Measurements from ENCODE around the gene POLR3C. TPM values are rescaled to one million over a fixed set of nuclear protein-coding genes. Genes with fewer than 3 reads are reported as not detected.

Gene POLR3C
- total RNA-seq, 4 donors from 2014 or later = 15.0 to 31.7 (median 21.0) TPM

DNA sequence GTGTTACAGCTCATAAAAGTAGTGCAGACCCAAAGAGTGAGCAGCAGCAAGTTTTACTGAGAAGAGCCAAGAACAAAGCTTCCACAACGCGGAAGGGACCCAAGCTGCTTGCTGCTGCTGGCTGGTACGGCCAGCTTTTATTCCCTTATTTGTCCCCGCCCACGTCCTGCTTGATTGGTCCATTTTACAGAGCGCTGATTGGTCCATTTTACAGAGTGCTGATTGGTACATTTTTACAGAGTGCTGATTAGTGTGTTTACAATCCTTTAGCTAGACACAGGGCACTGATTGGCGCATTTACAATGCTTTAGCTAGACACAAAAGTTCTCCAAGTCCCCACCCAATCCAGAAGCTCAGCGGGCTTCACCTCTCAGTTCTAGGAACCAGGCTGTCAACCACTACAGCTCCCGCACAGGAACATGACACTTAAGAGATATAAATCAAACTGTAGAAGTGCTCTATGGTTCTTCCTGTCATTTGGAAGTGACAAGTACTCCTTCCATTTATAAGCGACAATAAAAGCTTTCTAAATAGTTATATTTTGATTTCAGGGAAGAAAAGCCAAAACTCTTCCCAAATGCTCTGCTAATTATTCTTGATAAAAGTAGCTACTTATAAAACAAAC is 28.6 kb upstream of the POLR3C start:
- no peak for TF ChIP-seq POLR2A (IDR thresholded peaks at IDR 0.05)
- TF ChIP-seq, protein P1, sequence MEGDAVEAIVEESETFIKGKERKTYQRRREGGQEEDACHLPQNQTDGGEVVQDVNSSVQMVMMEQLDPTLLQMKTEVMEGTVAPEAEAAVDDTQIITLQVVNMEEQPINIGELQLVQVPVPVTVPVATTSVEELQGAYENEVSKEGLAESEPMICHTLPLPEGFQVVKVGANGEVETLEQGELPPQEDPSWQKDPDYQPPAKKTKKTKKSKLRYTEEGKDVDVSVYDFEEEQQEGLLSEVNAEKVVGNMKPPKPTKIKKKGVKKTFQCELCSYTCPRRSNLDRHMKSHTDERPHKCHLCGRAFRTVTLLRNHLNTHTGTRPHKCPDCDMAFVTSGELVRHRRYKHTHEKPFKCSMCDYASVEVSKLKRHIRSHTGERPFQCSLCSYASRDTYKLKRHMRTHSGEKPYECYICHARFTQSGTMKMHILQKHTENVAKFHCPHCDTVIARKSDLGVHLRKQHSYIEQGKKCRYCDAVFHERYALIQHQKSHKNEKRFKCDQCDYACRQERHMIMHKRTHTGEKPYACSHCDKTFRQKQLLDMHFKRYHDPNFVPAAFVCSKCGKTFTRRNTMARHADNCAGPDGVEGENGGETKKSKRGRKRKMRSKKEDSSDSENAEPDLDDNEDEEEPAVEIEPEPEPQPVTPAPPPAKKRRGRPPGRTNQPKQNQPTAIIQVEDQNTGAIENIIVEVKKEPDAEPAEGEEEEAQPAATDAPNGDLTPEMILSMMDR (IDR thresholded peaks at IDR 0.05) = no peak
- Histone ChIP-seq H3K9me3 (peaks cover 0 to 12% (median 5%) of the 10 kb centered on the region in 3 donors), H3K27ac (no peak overlapping the region), H3K36me3 (peaks cover 0 to 16% (median 0%) of the 10 kb centered on the region in 3 donors), H3K4me1 (peaks cover 0 to under 1% (median 0%) of the 10 kb centered on the region in 3 donors), H3K4me3 (no peak overlapping the region), H3K27me3 (no peaks in the 10 kb centered on the region)
- intact Hi-C loops (cut with DNase I) = no loop called here
- WGBS, 2 donors = 94 to 96% methylated on average over 10 of the region's 10 CpGs
- no peak for DNase-seq

DNA sequence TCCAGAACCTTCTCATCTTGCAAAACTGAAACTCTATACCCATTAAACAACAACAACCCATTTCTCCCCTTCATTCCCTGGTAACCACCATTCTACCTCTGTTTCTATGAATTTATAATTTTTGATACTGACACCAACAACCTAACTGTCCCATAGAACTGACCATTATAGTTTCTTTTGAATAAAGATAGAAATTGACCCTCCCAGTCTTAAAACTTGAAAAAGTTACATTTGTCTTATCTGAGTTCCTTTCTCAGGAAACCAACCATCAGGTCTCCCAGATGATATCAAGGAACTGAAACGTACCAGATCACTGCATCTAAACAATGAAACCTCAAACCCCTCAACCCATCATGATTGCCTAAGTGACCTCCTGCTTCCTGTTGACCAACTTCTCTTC is 27.2 kb upstream of the POLR3C start:
- no peak for DNase-seq
- intact Hi-C loops (cut with DNase I) = no loop called here
- Histone ChIP-seq H3K36me3 (peaks cover 0 to 16% (median 0%) of the 10 kb centered on the region in 3 donors), H3K9me3 (peaks cover 0 to 12% (median 5%) of the 10 kb centered on the region in 3 donors), H3K4me1 (peaks cover 0 to 11% (median 0%) of the 10 kb centered on the region in 3 donors), H3K27me3 (no peaks in the 10 kb centered on the region), H3K4me3 (no peak overlapping the region), H3K27ac (no peak overlapping the region)
- no peak for TF ChIP-seq POLR2A (IDR thresholded peaks at IDR 0.05)
- TF ChIP-seq, protein P1 (IDR thresholded peaks at IDR 0.05) = no peak
- 35 to 82% methylated on average over 1 of the region's 1 CpG for WGBS, 2 donors

DNA sequence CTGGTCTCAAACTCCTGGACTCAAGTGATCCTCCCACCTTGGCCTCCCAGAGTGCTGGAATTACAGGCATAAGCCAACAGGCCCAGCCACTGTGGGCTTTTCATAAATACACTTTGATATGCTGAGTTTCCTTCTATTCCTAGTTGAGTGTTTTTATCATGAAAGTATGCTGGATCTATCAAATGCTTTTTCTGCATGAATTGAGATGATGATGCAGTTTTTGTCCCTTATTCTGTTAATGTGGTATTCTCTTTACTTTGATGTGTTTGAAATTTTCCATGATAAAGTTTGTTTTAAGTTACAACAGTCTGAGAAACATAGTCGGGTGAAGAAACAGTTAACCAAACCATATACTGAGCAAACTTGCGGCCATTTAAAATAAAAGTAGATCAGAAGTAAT is 24.2 kb upstream of the POLR3C start:
- Histone ChIP-seq H3K36me3 (no peaks in the 10 kb centered on the region), H3K4me3 (no peak overlapping the region), H3K27me3 (no peaks in the 10 kb centered on the region), H3K4me1 (peaks cover 0 to 24% (median 5%) of the 10 kb centered on the region in 3 donors), H3K9me3 (peaks cover 0 to 12% (median 5%) of the 10 kb centered on the region in 3 donors), H3K27ac (no peak overlapping the region)
- WGBS, 2 donors = 80 to 92% methylated on average over 2 of the region's 2 CpGs
- DNase-seq = no peak
- intact Hi-C loops (cut with DNase I) = no loop called here
- TF ChIP-seq, protein P1 (IDR thresholded peaks at IDR 0.05) = no peak
- TF ChIP-seq POLR2A (IDR thresholded peaks at IDR 0.05) = no peak

DNA sequence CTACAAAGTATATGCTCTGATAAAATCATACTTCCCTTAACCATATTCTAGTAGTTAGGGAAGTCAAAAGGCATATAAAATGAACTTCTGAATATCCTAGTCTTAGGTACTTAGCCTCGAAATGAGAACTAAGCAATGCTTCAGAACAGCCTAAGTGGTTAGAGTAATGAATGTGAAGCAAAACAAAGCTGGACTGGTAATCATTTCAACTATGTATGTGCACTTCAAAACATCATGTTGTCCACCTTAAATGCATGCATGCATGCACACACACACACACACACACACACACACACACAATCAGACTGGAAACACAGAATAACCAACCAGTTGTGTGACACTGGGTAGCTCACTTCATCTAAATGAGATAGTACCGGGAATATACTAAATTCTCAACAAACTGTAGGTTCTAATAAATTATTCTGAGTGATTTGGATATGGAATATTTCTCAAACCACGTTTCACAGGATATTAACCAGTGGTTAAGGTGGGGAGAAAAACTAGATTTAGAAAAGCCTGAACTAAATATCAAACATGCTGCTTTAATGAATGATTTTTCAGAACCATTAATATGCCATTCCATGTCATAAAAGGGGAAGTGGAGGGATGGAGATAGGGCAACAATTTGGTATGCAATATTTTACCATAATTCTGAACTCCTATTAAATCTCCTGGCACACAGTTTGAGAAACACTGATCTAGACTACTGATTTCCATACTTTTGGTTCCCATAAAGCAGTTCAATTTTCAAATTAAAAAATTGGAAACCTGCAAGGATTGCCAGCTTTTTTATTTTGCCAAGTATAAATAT is 19.6 kb upstream of the POLR3C start:
- no peaks in the 10 kb centered on the region for H3K36me3 ChIP-seq
- H3K27ac ChIP-seq = no peak overlapping the region
- peaks cover 0 to 24% (median 5%) of the 10 kb centered on the region in 3 donors for H3K4me1 ChIP-seq
- no peaks in the 10 kb centered on the region for H3K9me3 ChIP-seq
- no peak overlapping the region for H3K4me3 ChIP-seq
- intact Hi-C loops (cut with DNase I) = no loop called here
- no peak for DNase-seq
- TF ChIP-seq, protein P1 (IDR thresholded peaks at IDR 0.05) = no peak
- no peak for TF ChIP-seq POLR2A (IDR thresholded peaks at IDR 0.05)
- H3K27me3 ChIP-seq = no peaks in the 10 kb centered on the region
- WGBS, 2 donors = 76 to 78% methylated on average over 3 of the region's 3 CpGs

DNA sequence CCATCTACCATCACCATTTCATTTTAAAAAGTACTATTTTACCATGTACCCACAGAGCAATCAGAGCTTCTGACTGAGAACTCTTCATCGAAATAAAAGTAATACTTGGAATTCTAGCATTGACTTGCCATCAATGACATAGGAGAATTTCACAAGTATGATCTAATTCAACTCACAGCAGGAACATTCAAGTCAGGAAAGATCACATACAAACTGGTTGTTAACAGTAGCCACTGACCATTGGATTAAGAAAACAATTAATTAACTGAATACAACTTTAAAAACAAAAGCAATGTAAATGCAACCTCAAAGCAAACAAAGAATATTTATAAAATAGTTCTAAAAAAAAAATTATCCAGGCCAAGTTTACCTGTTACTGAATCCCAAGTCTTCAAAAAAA is 18.9 kb upstream of the POLR3C start:
- Histone ChIP-seq H3K27ac (no peak overlapping the region), H3K4me1 (peaks cover 0 to 24% (median 5%) of the 10 kb centered on the region in 3 donors), H3K4me3 (no peak overlapping the region), H3K27me3 (no peaks in the 10 kb centered on the region), H3K9me3 (no peaks in the 10 kb centered on the region), H3K36me3 (no peaks in the 10 kb centered on the region)
- TF ChIP-seq, protein P1 (IDR thresholded peaks at IDR 0.05) = no peak
- TF ChIP-seq POLR2A (IDR thresholded peaks at IDR 0.05) = no peak
- WGBS, 2 donors = 81 to 89% methylated on average over 1 of the region's 1 CpG
- intact Hi-C loops (cut with DNase I) = no loop called here
- DNase-seq = no peak

Data from esophagus squamous epithelium (tissue), 5 donors.